ENCODE results near the gene STIL. TPM values are rescaled to one million over a fixed set of nuclear protein-coding genes. Genes with fewer than 3 reads are reported as not detected.

STIL gene
- total RNA-seq, 1 experiment from 2014 or later: 29.7 TPM

DNA sequence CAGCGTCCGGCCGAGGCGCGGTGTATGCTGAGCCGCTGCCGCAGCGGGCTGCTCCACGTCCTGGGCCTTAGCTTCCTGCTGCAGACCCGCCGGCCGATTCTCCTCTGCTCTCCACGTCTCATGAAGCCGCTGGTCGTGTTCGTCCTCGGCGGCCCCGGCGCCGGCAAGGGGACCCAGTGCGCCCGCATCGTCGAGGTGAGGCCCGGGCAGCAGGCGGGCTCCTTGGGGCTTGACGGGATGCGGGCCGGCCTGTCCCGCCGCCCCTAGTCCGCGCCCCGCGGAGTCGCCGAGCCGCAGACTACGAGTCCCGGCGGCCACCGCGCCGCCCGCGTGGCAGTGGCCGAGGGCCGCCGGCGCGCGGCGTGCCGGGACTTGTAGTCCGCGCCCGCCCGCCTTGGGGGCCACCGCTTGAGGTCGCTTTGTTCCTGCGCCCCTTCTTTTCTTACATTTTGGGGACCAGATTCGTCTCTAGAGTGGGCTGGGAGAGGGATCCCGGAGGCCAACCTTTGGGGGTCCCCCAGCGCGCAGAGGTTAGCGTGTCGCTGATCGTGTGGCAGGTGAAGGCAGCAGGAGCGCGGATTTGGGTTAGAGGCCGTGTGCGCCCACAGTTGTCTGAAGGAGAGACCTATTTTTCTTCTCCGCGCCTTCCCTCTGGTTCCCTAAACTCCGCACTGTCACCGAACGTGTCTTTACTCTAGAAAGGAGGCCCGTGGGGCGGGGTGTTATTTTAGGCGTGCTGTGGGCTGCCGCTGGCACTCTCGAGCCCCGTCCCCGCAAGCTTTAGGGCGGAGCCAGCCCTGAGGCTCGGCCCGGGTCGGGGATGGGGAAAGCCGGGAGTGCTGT, 20.2 kb upstream of the STIL start:
- no peaks in the 10 kb centered on the region for H3K36me3 Mint-ChIP-seq
- H3K27ac Mint-ChIP-seq: peak overlapping the region; percentile 90
- H3K4me3 Mint-ChIP-seq: peak overlapping the region; percentile 97
- H3K9me3 Mint-ChIP-seq: no peaks in the 10 kb centered on the region
- CTCF ChIA-PET: interaction anchor here (0.6 to 2.6 kb wide), 13 partner anchors 10 to 155 kb away, joined by 3 to 14 read pairs (median 4); partner anchors contain the start of genes FOXD2 and STIL
- H3K27me3 Mint-ChIP-seq (ENCODE audit: low read depth): no peaks in the 10 kb centered on the region
- POLR2A ChIA-PET: interaction anchor here (0.6 to 2.3 kb wide), 5 partner anchors 12 to 155 kb away, joined by 3 to 21 read pairs (median 4); partner anchors contain the start of gene STIL
- peak; percentile 72 for DNase-seq (ENCODE audit: low spot score)
- ATAC-seq: peak; percentile 87
- peaks cover 11% of the 10 kb centered on the region for H3K4me1 Mint-ChIP-seq
- TF ChIP-seq, protein P1, sequence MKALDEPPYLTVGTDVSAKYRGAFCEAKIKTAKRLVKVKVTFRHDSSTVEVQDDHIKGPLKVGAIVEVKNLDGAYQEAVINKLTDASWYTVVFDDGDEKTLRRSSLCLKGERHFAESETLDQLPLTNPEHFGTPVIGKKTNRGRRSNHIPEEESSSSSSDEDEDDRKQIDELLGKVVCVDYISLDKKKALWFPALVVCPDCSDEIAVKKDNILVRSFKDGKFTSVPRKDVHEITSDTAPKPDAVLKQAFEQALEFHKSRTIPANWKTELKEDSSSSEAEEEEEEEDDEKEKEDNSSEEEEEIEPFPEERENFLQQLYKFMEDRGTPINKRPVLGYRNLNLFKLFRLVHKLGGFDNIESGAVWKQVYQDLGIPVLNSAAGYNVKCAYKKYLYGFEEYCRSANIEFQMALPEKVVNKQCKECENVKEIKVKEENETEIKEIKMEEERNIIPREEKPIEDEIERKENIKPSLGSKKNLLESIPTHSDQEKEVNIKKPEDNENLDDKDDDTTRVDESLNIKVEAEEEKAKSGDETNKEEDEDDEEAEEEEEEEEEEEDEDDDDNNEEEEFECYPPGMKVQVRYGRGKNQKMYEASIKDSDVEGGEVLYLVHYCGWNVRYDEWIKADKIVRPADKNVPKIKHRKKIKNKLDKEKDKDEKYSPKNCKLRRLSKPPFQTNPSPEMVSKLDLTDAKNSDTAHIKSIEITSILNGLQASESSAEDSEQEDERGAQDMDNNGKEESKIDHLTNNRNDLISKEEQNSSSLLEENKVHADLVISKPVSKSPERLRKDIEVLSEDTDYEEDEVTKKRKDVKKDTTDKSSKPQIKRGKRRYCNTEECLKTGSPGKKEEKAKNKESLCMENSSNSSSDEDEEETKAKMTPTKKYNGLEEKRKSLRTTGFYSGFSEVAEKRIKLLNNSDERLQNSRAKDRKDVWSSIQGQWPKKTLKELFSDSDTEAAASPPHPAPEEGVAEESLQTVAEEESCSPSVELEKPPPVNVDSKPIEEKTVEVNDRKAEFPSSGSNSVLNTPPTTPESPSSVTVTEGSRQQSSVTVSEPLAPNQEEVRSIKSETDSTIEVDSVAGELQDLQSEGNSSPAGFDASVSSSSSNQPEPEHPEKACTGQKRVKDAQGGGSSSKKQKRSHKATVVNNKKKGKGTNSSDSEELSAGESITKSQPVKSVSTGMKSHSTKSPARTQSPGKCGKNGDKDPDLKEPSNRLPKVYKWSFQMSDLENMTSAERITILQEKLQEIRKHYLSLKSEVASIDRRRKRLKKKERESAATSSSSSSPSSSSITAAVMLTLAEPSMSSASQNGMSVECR (CRISPR knock-in tag; IDR thresholded peaks at IDR 0.05; ENCODE audit: borderline replicate concordance): peak; percentile 65; the same call in 1 of the 2 replicates
- no peak for TF ChIP-seq ELF4 (CRISPR knock-in tag; IDR thresholded peaks at IDR 0.05; ENCODE audit: low read depth)
- TF ChIP-seq NR2C2 (CRISPR knock-in tag; IDR thresholded peaks at IDR 0.05): no peak
- no peak for TF ChIP-seq ZNF416 (CRISPR knock-in tag; IDR thresholded peaks at IDR 0.05)
- TF ChIP-seq, protein P2, sequence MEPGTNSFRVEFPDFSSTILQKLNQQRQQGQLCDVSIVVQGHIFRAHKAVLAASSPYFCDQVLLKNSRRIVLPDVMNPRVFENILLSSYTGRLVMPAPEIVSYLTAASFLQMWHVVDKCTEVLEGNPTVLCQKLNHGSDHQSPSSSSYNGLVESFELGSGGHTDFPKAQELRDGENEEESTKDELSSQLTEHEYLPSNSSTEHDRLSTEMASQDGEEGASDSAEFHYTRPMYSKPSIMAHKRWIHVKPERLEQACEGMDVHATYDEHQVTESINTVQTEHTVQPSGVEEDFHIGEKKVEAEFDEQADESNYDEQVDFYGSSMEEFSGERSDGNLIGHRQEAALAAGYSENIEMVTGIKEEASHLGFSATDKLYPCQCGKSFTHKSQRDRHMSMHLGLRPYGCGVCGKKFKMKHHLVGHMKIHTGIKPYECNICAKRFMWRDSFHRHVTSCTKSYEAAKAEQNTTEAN (CRISPR knock-in tag; IDR thresholded peaks at IDR 0.05): no peak
- TF ChIP-seq CBFB (CRISPR knock-in tag; IDR thresholded peaks at IDR 0.05; ENCODE audit: low read depth): no peak
- TF ChIP-seq, protein P3, sequence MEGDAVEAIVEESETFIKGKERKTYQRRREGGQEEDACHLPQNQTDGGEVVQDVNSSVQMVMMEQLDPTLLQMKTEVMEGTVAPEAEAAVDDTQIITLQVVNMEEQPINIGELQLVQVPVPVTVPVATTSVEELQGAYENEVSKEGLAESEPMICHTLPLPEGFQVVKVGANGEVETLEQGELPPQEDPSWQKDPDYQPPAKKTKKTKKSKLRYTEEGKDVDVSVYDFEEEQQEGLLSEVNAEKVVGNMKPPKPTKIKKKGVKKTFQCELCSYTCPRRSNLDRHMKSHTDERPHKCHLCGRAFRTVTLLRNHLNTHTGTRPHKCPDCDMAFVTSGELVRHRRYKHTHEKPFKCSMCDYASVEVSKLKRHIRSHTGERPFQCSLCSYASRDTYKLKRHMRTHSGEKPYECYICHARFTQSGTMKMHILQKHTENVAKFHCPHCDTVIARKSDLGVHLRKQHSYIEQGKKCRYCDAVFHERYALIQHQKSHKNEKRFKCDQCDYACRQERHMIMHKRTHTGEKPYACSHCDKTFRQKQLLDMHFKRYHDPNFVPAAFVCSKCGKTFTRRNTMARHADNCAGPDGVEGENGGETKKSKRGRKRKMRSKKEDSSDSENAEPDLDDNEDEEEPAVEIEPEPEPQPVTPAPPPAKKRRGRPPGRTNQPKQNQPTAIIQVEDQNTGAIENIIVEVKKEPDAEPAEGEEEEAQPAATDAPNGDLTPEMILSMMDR (IDR thresholded peaks at IDR 0.05): no peak
- no peak for TF ChIP-seq NR1H2 (CRISPR knock-in tag; IDR thresholded peaks at IDR 0.05)
- TF ChIP-seq ZNF317 (CRISPR knock-in tag; IDR thresholded peaks at IDR 0.05; ENCODE audit: borderline replicate concordance, low read depth): no peak
- TF ChIP-seq FOXP1 (CRISPR knock-in tag; IDR thresholded peaks at IDR 0.05; ENCODE audit: borderline replicate concordance): peak; percentile 59; the same call in 1 of the 2 replicates
- TF ChIP-seq MXD4 (CRISPR knock-in tag; IDR thresholded peaks at IDR 0.05; ENCODE audit: borderline replicate concordance): no peak
- TF ChIP-seq, protein P4, sequence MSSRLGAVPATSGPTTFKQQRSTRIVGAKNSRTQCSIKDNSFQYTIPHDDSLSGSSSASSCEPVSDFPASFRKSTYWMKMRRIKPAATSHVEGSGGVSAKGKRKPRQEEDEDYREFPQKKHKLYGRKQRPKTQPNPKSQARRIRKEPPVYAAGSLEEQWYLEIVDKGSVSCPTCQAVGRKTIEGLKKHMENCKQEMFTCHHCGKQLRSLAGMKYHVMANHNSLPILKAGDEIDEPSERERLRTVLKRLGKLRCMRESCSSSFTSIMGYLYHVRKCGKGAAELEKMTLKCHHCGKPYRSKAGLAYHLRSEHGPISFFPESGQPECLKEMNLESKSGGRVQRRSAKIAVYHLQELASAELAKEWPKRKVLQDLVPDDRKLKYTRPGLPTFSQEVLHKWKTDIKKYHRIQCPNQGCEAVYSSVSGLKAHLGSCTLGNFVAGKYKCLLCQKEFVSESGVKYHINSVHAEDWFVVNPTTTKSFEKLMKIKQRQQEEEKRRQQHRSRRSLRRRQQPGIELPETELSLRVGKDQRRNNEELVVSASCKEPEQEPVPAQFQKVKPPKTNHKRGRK (CRISPR knock-in tag; IDR thresholded peaks at IDR 0.05; ENCODE audit: borderline replicate concordance): no peak
- TF ChIP-seq, protein P5, sequence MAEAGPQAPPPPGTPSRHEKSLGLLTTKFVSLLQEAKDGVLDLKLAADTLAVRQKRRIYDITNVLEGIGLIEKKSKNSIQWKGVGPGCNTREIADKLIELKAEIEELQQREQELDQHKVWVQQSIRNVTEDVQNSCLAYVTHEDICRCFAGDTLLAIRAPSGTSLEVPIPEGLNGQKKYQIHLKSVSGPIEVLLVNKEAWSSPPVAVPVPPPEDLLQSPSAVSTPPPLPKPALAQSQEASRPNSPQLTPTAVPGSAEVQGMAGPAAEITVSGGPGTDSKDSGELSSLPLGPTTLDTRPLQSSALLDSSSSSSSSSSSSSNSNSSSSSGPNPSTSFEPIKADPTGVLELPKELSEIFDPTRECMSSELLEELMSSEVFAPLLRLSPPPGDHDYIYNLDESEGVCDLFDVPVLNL (CRISPR knock-in tag; IDR thresholded peaks at IDR 0.05; ENCODE audit: borderline replicate concordance, low read depth): peak; percentile 24; the same call in 1 of the 2 replicates
- TF ChIP-seq SOX15 (CRISPR knock-in tag; IDR thresholded peaks at IDR 0.05): no peak
- TF ChIP-seq, protein P6, sequence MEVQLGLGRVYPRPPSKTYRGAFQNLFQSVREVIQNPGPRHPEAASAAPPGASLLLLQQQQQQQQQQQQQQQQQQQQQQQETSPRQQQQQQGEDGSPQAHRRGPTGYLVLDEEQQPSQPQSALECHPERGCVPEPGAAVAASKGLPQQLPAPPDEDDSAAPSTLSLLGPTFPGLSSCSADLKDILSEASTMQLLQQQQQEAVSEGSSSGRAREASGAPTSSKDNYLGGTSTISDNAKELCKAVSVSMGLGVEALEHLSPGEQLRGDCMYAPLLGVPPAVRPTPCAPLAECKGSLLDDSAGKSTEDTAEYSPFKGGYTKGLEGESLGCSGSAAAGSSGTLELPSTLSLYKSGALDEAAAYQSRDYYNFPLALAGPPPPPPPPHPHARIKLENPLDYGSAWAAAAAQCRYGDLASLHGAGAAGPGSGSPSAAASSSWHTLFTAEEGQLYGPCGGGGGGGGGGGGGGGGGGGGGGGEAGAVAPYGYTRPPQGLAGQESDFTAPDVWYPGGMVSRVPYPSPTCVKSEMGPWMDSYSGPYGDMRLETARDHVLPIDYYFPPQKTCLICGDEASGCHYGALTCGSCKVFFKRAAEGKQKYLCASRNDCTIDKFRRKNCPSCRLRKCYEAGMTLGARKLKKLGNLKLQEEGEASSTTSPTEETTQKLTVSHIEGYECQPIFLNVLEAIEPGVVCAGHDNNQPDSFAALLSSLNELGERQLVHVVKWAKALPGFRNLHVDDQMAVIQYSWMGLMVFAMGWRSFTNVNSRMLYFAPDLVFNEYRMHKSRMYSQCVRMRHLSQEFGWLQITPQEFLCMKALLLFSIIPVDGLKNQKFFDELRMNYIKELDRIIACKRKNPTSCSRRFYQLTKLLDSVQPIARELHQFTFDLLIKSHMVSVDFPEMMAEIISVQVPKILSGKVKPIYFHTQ (CRISPR knock-in tag; IDR thresholded peaks at IDR 0.05): no peak
- TF ChIP-seq KAT7 (CRISPR knock-in tag; IDR thresholded peaks at IDR 0.05; ENCODE audit: borderline replicate concordance): no peak
- TF ChIP-seq RELA (CRISPR knock-in tag; IDR thresholded peaks at IDR 0.05; ENCODE audit: borderline replicate concordance): no peak
- TF ChIP-seq, protein P7, sequence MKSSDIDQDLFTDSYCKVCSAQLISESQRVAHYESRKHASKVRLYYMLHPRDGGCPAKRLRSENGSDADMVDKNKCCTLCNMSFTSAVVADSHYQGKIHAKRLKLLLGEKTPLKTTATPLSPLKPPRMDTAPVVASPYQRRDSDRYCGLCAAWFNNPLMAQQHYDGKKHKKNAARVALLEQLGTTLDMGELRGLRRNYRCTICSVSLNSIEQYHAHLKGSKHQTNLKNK (CRISPR knock-in tag; IDR thresholded peaks at IDR 0.05): no peak
- TF ChIP-seq, protein P8, sequence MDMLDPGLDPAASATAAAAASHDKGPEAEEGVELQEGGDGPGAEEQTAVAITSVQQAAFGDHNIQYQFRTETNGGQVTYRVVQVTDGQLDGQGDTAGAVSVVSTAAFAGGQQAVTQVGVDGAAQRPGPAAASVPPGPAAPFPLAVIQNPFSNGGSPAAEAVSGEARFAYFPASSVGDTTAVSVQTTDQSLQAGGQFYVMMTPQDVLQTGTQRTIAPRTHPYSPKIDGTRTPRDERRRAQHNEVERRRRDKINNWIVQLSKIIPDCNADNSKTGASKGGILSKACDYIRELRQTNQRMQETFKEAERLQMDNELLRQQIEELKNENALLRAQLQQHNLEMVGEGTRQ (CRISPR knock-in tag; IDR thresholded peaks at IDR 0.05): no peak; the same call in 1 of the 2 replicates
